GM12872 (cell line): ENCODE data around the gene BFSP2.

ENCODE experiments used
- TF ChIP-seq, protein P1 (sequence below): IDR thresholded peaks from 3 replicates; pipeline ENCODE4 v1.5.1; 2011; ENCODE audit warnings: low read depth, mild to moderate bottlenecking, low read length, moderate library complexity; ENCODE audit not compliant: insufficient read depth

The BFSP2 gene

DNA sequence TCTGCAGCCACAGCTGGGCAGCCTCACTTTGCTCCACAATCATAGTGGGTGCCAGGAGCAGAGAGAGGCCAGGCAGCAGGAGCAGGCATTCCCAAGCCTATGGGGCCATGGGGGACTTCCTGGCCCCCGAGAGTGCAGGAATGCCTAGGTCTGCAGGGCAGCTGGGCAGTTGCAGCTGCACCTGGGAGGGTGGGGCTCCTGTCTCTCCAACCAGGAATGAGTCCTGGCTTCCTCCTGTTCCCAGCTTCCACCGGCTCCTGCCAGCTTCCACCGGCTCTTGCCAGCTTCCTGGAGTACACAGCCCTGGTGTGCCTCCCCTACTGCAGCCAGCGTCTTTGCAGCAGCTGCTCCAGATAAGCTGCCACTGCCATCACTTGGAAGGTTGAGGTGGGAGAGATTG lies 87.3 kb downstream of the BFSP2 start:
- TF ChIP-seq, protein P1, sequence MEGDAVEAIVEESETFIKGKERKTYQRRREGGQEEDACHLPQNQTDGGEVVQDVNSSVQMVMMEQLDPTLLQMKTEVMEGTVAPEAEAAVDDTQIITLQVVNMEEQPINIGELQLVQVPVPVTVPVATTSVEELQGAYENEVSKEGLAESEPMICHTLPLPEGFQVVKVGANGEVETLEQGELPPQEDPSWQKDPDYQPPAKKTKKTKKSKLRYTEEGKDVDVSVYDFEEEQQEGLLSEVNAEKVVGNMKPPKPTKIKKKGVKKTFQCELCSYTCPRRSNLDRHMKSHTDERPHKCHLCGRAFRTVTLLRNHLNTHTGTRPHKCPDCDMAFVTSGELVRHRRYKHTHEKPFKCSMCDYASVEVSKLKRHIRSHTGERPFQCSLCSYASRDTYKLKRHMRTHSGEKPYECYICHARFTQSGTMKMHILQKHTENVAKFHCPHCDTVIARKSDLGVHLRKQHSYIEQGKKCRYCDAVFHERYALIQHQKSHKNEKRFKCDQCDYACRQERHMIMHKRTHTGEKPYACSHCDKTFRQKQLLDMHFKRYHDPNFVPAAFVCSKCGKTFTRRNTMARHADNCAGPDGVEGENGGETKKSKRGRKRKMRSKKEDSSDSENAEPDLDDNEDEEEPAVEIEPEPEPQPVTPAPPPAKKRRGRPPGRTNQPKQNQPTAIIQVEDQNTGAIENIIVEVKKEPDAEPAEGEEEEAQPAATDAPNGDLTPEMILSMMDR: no peak

DNA sequence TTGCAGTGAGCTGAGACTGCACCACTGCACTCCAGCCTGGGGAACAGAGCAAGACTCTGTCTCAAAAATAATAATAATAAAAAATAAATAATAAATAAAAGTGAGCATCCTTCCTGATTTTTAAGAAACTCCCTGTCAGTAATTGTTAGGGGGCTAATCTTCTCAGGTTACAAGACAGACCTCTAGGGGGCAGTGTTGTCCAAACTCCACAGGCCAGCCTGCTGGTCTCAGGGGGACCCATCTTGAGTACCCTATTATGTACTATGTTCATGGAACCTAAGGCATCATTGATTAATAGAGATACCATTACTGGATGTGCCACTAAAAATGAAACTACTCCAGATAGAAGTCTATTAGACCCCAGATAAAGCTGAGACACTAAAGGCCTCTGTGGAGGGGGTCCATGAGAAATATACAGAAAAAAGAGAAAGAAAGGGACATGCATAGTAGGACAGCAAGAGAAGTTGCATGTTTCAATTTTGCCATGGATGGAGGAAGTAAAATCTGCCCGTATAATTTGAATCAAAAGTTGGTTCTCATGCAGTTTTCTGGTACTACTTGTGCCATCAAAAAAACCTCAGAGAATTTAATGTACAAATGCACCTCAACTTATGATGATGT lies 88.2 kb downstream of the BFSP2 start:
- TF ChIP-seq, protein P1: peak; percentile 45; the same call in 2 of the 3 replicates

DNA sequence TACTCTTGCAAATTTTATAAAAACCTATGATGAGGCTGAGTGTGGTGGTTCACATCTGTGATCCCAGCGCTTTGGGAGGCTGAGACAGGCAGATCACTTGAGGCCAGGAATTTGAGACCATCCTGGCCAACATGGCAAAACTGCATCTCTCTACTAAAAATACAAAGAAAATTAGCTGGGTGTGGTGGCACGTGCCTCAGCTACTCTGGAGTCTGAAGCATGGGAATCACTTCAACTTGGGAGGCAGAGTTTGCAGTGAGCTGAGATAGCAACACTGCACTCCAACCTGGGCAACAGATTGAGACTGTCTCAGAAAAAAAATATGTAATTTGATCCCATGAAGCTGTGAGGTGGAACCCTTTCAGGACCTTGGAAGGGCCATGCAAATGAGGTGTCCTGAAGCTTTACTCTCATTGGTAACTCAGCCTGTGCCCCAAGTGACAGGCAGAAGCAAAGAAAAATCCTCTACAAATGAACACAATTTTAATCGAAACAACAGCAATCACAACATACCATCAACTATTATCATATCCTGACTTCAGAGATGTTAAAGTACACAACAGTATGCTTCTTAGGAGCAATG lies 89.0 kb downstream of the BFSP2 start:
- TF ChIP-seq, protein P1: no peak

DNA sequence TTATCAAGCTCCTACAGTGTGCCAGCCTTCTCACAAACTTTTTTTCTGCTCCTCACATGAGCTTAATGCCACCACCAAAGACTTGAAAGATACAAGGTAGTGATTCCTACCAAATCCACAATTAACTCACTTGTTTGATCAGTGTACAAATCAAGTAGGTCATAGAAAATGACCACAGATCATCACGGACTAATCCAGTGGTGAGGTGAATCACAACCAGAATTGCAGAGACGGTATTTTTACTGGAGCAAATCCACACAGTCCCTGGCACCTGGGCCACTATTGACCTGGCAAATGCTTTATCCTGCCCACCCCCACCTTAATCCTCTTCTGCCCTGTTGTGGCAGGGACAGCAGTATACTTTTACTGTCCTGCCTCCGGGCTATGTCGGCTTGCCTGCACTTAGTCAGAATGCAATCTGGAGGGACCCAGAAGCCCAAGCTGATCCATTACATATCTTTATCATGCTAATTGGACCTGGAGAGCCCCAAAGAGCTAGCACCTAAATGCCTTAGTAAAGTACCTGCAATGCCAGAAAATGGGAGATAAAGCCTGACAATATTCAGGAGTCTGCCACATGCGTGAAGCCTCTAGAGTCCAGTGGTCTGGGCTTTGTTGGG lies 89.7 kb downstream of the BFSP2 start:
- TF ChIP-seq, protein P1: no peak

DNA sequence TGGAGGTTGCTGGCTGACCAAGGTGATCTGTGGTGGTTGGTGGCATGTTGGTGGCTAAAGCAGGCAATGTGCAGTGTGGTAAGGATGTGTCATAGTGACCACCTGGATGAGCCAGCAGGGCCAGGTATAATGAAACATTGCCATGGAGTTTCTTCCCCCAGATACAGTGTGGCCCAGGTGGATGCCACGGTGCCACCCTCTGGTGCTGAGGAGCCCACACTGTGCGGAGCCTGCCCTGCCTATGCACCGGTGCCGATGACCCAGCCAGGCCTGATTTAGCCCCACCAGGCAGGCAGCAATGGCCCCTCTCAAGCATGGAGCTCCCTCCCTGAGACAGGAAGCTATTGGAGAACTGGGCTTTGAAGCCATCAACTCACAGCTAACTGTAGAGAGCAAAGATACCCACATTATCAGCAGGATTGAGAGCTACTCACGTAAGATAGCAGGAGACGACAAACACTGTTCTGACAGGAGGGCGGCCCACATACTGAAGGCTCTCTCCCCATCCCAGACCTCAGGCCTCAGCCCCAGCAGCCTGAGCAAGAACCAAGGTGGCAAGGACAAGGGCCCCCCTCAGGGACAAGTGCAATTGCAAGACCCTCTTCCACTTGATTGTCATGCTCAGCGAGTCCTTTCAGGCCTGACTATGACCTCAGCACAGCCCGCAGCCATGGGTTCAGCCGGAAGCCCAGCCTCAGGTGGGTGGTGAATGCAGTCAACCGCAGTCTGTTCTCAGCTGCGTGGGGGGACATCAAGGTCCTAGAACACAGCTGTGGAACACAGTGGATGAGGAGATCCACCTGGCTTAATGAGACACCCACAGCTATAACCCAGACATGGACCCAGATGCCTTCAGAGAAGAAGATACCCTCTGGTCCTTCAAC lies 90.9 kb downstream of the BFSP2 start:
- TF ChIP-seq, protein P1: no peak

DNA sequence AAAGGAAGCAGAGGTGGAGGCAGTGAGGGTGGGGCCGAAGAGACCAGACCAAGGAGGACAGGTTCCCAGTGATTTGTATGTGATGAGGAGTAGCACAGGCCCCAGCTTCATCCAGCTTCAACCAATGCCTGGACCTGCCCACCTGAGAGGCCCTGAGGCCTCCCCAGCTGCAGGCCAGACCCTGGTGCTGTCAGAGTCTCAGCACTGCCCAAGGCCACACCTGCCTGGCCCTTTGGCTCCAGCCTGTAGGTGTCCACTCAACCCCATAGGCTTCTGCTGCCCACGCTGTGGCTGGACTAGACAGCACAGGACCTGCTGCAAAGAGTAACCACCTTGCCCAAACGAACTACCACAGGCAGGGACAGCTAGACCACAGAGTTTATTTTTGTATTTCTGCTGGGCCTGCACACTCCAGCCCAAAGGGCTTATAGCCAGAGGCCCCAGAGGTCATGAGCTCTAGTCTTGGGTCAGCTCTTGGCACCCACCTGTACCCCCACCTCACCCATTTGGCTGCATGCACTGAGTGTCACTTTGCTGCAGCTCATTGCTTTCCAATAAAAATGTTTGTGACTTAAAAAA lies 91.7 kb downstream of the BFSP2 start:
- TF ChIP-seq, protein P1: no peak

DNA sequence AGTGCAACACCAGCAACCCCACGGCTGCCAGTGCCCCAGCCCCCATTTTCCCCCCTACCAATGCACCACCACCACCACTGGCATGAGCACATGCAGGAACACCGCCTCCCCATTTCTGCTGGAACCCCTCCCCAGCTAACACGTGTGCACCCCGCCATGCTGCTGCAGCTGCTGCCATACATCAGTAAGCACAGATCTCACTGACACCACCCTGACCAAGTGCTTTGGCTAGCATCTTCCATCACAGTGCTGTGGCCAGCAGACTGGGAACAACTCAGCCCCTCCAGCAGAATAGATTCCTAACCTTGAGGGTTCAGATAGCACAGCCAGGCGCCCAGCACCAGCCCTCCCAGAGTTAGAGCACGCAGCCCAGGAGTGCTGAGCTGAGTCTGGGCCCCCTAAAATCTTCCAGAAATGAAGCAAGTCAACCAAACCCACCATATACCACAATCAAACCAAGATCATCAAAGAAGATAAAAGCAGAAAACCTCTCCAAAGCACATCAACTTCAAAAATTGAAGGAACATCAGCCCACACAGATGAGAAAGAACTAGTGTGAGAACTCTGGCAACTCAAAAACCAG lies 92.4 kb downstream of the BFSP2 start:
- TF ChIP-seq, protein P1: no peak
